HL-60 (cell line): ENCODE results near the gene DMD.

Experiments used
- DNase-seq, 2 experiments: peaks; one replicate each; pipeline ENCODE4 v3.0.0-alpha.2; 2010 to 2020; ENCODE audit warnings: low read depth in 1 of 2, low spot score in 1 of 2
- H3K27ac ChIP-seq: fragments of 250-450 bp; sonication (Bioruptor Pico); replicated peaks from 2 replicates; pipeline ENCODE4 v1.5.1; 2020; ENCODE audit warnings: mild to moderate bottlenecking, moderate library complexity
- H3K27me3 ChIP-seq: fragments of 250-450 bp; sonication (Bioruptor Pico); 2 replicates; pipeline ENCODE4 v1.5.1; 2021; ENCODE audit warnings: mild to moderate bottlenecking, moderate library complexity; ENCODE audit not compliant: insufficient read depth, poor library complexity, severe bottlenecking
- H3K4me3 ChIP-seq: replicated peaks from 2 replicates; pipeline ENCODE4 v1.5.1; 2011; ENCODE audit warnings: mild to moderate bottlenecking, control low read depth, low read length; ENCODE audit not compliant: insufficient read depth
- GABPA ChIP-seq: IDR thresholded peaks from 2 replicates; pipeline ENCODE4 v1.6.1; 2012; ENCODE audit warnings: low read depth
- POLR2AphosphoS5 ChIP-seq: IDR thresholded peaks from 2 replicates; pipeline ENCODE4 v1.6.1; 2012; ENCODE audit warnings: low read depth
- SPI1 ChIP-seq: IDR thresholded peaks from 2 replicates; pipeline ENCODE4 v1.6.1; 2012; ENCODE audit warnings: low read depth, mild to moderate bottlenecking, borderline replicate concordance
- TF ChIP-seq, protein P1 (sequence below): IDR thresholded peaks from one replicate; pipeline ENCODE4 v1.5.1; 2011; ENCODE audit warnings: low read length, control low read depth, inconsistent platforms; ENCODE audit not compliant: insufficient read depth
- TF ChIP-seq, protein P2 (sequence below): IDR thresholded peaks from 2 replicates; pipeline ENCODE4 v1.6.1; 2012; ENCODE audit warnings: low read depth; ENCODE audit not compliant: insufficient replicate concordance

Gene DMD

DNA sequence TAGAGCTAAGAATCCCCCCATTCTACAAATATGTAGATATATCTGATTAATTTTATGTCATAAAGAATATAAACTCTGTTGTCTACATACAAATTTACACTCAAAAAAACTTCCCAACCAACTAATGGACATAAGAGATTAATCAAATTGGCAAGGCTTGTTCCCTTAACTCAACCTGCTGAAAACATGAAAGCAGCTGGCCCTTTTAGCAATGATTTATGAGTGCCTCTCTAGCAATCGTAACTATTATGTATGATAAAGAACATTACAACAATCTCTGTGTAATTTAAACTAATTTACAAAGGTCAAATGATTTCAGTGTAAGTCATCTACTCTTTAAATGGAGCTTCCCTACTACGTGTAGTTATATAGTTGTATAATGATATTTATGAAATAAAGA is 2056.4 kb downstream of the DMD start:
- no peak overlapping the region for H3K4me3 ChIP-seq
- no peak for DNase-seq
- no peak overlapping the region for H3K27ac ChIP-seq
- TF ChIP-seq SPI1 = no peak
- TF ChIP-seq, protein P1, sequence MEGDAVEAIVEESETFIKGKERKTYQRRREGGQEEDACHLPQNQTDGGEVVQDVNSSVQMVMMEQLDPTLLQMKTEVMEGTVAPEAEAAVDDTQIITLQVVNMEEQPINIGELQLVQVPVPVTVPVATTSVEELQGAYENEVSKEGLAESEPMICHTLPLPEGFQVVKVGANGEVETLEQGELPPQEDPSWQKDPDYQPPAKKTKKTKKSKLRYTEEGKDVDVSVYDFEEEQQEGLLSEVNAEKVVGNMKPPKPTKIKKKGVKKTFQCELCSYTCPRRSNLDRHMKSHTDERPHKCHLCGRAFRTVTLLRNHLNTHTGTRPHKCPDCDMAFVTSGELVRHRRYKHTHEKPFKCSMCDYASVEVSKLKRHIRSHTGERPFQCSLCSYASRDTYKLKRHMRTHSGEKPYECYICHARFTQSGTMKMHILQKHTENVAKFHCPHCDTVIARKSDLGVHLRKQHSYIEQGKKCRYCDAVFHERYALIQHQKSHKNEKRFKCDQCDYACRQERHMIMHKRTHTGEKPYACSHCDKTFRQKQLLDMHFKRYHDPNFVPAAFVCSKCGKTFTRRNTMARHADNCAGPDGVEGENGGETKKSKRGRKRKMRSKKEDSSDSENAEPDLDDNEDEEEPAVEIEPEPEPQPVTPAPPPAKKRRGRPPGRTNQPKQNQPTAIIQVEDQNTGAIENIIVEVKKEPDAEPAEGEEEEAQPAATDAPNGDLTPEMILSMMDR = no peak
- no peak for TF ChIP-seq GABPA
- TF ChIP-seq, protein P2, sequence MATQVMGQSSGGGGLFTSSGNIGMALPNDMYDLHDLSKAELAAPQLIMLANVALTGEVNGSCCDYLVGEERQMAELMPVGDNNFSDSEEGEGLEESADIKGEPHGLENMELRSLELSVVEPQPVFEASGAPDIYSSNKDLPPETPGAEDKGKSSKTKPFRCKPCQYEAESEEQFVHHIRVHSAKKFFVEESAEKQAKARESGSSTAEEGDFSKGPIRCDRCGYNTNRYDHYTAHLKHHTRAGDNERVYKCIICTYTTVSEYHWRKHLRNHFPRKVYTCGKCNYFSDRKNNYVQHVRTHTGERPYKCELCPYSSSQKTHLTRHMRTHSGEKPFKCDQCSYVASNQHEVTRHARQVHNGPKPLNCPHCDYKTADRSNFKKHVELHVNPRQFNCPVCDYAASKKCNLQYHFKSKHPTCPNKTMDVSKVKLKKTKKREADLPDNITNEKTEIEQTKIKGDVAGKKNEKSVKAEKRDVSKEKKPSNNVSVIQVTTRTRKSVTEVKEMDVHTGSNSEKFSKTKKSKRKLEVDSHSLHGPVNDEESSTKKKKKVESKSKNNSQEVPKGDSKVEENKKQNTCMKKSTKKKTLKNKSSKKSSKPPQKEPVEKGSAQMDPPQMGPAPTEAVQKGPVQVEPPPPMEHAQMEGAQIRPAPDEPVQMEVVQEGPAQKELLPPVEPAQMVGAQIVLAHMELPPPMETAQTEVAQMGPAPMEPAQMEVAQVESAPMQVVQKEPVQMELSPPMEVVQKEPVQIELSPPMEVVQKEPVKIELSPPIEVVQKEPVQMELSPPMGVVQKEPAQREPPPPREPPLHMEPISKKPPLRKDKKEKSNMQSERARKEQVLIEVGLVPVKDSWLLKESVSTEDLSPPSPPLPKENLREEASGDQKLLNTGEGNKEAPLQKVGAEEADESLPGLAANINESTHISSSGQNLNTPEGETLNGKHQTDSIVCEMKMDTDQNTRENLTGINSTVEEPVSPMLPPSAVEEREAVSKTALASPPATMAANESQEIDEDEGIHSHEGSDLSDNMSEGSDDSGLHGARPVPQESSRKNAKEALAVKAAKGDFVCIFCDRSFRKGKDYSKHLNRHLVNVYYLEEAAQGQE = no peak
- no peak for TF ChIP-seq POLR2AphosphoS5
- peaks cover 4% of the 10 kb centered on the region for H3K27me3 ChIP-seq

DNA sequence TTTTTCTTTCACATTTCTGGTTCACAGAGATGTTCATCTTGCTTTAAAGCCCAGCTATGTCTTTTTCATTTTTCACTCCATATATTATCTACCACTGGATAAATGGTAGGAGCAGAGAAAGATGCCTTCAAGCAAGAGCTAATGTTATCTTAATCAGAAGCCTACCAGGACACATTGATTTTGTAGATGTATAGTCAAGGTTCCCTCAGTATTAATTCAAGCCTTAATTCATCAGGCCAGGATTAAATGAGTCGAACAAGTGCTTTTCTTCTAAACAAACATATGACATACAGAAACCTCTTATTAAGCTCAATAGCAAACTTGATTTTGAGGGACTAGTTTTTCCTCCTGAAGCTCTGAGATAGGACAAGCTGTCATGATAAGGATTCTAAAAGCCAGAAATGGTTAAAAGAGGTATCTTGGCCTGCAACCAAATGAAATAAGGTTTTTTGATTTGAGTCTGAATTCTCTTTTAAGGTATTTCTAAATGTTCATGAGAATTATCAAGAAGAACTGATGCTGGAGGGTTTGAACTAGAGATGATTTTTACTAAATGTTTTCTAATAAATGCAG is 2057.8 kb downstream of the DMD start:
- TF ChIP-seq GABPA = no peak
- TF ChIP-seq, protein P2 = no peak
- TF ChIP-seq, protein P1 = no peak
- TF ChIP-seq POLR2AphosphoS5 = no peak
- no peak for TF ChIP-seq SPI1
- Histone ChIP-seq H3K27ac (no peak overlapping the region), H3K27me3 (peaks cover 4% of the 10 kb centered on the region), H3K4me3 (no peak overlapping the region)
- DNase-seq = no peak

DNA sequence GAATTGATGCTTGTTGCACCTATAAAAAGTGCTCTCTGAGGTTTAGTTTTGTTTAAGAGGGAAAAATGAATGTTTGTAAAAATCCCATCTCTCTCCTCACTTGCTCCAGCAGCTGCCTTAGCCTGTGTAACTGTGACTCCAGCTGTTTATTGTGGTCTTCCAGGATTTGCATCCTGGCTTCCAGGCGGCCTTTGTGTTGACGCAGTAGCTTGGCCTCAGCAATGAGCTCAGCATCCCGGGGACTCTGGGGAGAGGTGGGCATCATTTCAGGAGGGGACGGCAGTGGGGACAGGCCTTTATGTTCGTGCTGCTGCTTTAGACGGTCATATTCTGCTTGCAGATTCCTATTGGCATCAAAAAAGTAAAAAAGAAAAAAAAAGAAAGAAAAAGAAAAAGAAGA is 2064.2 kb downstream of the DMD start:
- no peak overlapping the region for H3K27ac ChIP-seq
- no peak for DNase-seq
- H3K4me3 ChIP-seq = no peak overlapping the region
- TF ChIP-seq, protein P1 = no peak
- no peak for TF ChIP-seq POLR2AphosphoS5
- TF ChIP-seq, protein P2 = no peak
- no peak for TF ChIP-seq SPI1
- no peak for TF ChIP-seq GABPA
- peaks cover 4% of the 10 kb centered on the region for H3K27me3 ChIP-seq
